LNCAP (cell line): Measurements from ENCODE around the gene OR11H6.

Experiments used
- CTCF ChIP-seq: fragments of 450-650 bp; IDR thresholded peaks from 2 replicates; pipeline ENCODE4 v1.5.1; 2017; ENCODE audit warnings: mild to moderate bottlenecking

The OR11H6 gene

GRCh38 chr14:20191396-20191795 lies 32.1 kb upstream of the OR11H6 start:
- no peak for TF ChIP-seq CTCF

GRCh38 chr14:20194101-20194500 lies 29.4 kb upstream of the OR11H6 start:
- TF ChIP-seq CTCF: no peak

- peak; percentile 66 for TF ChIP-seq CTCF
Measured at GRCh38 chr14:20195911-20196310, 27.6 kb upstream of the OR11H6 start.

GRCh38 chr14:20197459-20197858 lies 26.1 kb upstream of the OR11H6 start:
- no peak for TF ChIP-seq CTCF

GRCh38 chr14:20198991-20199390 lies 24.5 kb upstream of the OR11H6 start:
- TF ChIP-seq CTCF: no peak

- TF ChIP-seq CTCF: no peak
Measured at GRCh38 chr14:20204721-20205120, 18.8 kb upstream of the OR11H6 start.

- no peak for TF ChIP-seq CTCF
Measured at GRCh38 chr14:20209595-20209994, 13.9 kb upstream of the OR11H6 start.

GRCh38 chr14:20215196-20215595 lies 8.3 kb upstream of the OR11H6 start:
- no peak for TF ChIP-seq CTCF
